HG03558 (cell line): ENCODE measurements around the gene MYLK2.

Experiments
- ATAC-seq: cut with Tn5 transposase; IDR thresholded peaks from one replicate; pipeline ENCODE4 v1.9.1; 2021; ENCODE audit warnings: moderate number of reproducible peaks; ENCODE audit not compliant: unreplicated experiment; ENCODE audit errors: extremely low read depth

MYLK2 gene

GRCh38 chr20:31868853-31869672 lies 49.9 kb downstream of the MYLK2 start:
- no peak for ATAC-seq

GRCh38 chr20:31869673-31869941 lies 50.5 kb downstream of the MYLK2 start:
- ATAC-seq, result no peak

GRCh38 chr20:31869942-31870725 lies 51.0 kb downstream of the MYLK2 start, which contains the start of the genes DUSP15 and TTLL9:
DUSP15 (minus strand) TSS chr20:31870527; CDS start chr20:31870337, 190 bp downstream.
TTLL9 (plus strand) TSS chr20:31870634; CDS start chr20:31871127, 493 bp downstream.
- no peak for ATAC-seq

- ATAC-seq, result no peak
These were observed 51.8 kb downstream of the MYLK2 start for GRCh38 chr20:31870726-31871617.

- ATAC-seq, result no peak
These were observed 52.4 kb downstream of the MYLK2 start for GRCh38 chr20:31871618-31871954.

GRCh38 chr20:31872406-31872805 lies 53.2 kb downstream of the MYLK2 start:
- no peak for ATAC-seq

- ATAC-seq, result no peak
These were observed 56.5 kb downstream of the MYLK2 start for GRCh38 chr20:31875671-31876070.

GRCh38 chr20:31877684-31878083 lies 58.5 kb downstream of the MYLK2 start:
- no peak for ATAC-seq

GRCh38 chr20:31879143-31879987 lies 60.2 kb downstream of the MYLK2 start:
- ATAC-seq, result peak; percentile 77

- ATAC-seq, result no peak
These were observed 62.8 kb downstream of the MYLK2 start for GRCh38 chr20:31881945-31882344.

- ATAC-seq, result no peak
These were observed 64.7 kb downstream of the MYLK2 start for GRCh38 chr20:31883829-31884228.
